Sigmoid colon (tissue), 7 donors: ENCODE data around the gene NEURL1. TPM values are rescaled to one million over a fixed set of nuclear protein-coding genes. Genes with fewer than 3 reads are reported as not detected.

Experiments used
- DNase-seq: peaks from one replicate; pipeline ENCODE4 v3.0.0-alpha.2; 2019
- H3K27ac ChIP-seq, 4 donors: fragments of 200-600 bp; sonication (generic); one replicate each; pipeline ENCODE4 v1.5.1; 2016 to 2019; ENCODE audit warnings: mild to moderate bottlenecking in 1 of 4
- H3K27me3 ChIP-seq, 3 donors: fragments of 200-600 bp; sonication (generic); one replicate each; pipeline ENCODE4 v1.5.1; 2019; ENCODE audit warnings: mild to moderate bottlenecking in 1 of 3
- H3K36me3 ChIP-seq, 4 donors: fragments of 200-600 bp; sonication (generic); one replicate each; pipeline ENCODE4 v1.5.1; 2016 to 2019
- H3K4me1 ChIP-seq, 4 donors: fragments of 200-600 bp; sonication (generic); one replicate each; pipeline ENCODE4 v1.5.1; 2017 to 2019
- H3K4me3 ChIP-seq, 4 donors: fragments of 200-600 bp; sonication (generic); one replicate each; pipeline ENCODE4 v1.5.1; 2017 to 2019; ENCODE audit warnings: mild to moderate bottlenecking in 2 of 4, moderate library complexity in 1 of 4
- H3K9me3 ChIP-seq, 4 donors: fragments of 200-600 bp in 3 of 4; sonication (generic) in 3 of 4; one replicate each; pipeline versions ENCODE4 v1.5.1 to v1.6.1; 2013 to 2019
- EP300 ChIP-seq, 4 donors: sonication (generic); formaldehyde crosslinking; IDR thresholded peaks; one replicate each; pipeline ENCODE4 v1.6.1; 2017; ENCODE audit warnings: antibody characterized with exemption in 4 of 4
- POLR2A ChIP-seq, 2 donors: fragments of 450-650 bp; IDR thresholded peaks; one replicate each; pipeline ENCODE4 v1.6.1; 2016; ENCODE audit warnings: antibody characterized with exemption in 2 of 2, mild to moderate bottlenecking in 2 of 2, moderate library complexity in 2 of 2
- POLR2AphosphoS5 ChIP-seq, 4 donors: sonication (generic); formaldehyde crosslinking; IDR thresholded peaks; one replicate each; pipeline ENCODE4 v1.6.1; 2017; ENCODE audit warnings: antibody characterized with exemption in 4 of 4
- WGBS, 2 donors: extraction: QIAGEN DNeasy Blood & Tissue Kit; methylation state at CpG; one replicate each; pipeline ENCODE4 v1.1.7; 2013; 5-methylcytosine and 5-hydroxymethylcytosine counted together
- intact Hi-C: fragments of 100-400 bp; cut with DNase I; formaldehyde crosslinking; loops from one replicate; pipeline ENCODE4 v1.15.1; 2023
- polyA plus RNA-seq, 3 donors: library from polyadenylated mRNA; stranded (reverse); fragments of 200-250 nt; gene quantifications; one replicate each; pipeline ENCODE4 v1.2.3, GENCODE V29; 2013
- total RNA-seq, 4 donors: library from RNA; depleted of rRNA; stranded (reverse); fragments of >200 nt; gene quantifications; one replicate each; pipeline ENCODE4 v1.1.0, GENCODE V29; 2016
- TF ChIP-seq, protein P1 (sequence below), 4 experiments: fragments of 450-650 bp in 3 of 4; fragments of 200-600 bp in 1 of 4; IDR thresholded peaks; one replicate each; pipeline ENCODE4 v1.5.1; 2016 to 2019; ENCODE audit warnings: antibody characterized with exemption in 4 of 4, mild to moderate bottlenecking in 3 of 4, moderate library complexity in 2 of 4
- donor health status: healthy with polysubstance abuse.
- donor health status: Bipolar disorder and iron deficiency.
- donor health status: healthy.

The NEURL1 gene
- total and polyA plus RNA-seq, 7 donors, result 0.41 to 54.1 (median 15.3) TPM; not detected in 1

- DNase-seq, result peak; percentile 84
- TF ChIP-seq POLR2AphosphoS5 (IDR thresholded peaks at IDR 0.05), result peak in 2 of 4 donors; percentile 40 to 52
- TF ChIP-seq EP300 (IDR thresholded peaks at IDR 0.05), result no peak
- WGBS, 2 donors, result 2 to 4% methylated on average over 32 of the region's 32 CpGs
- no peaks in the 10 kb centered on the region for H3K9me3 ChIP-seq
- H3K27me3 ChIP-seq, result no peaks in the 10 kb centered on the region
- intact Hi-C loops, result no loop called here
- H3K4me1 ChIP-seq, result peaks cover 0 to 52% (median 37%) of the 10 kb centered on the region in 4 donors
- peak within 1 kb of the TSS; percentile 53 to 76 (median 72) for H3K4me3 ChIP-seq
- peaks cover 0 to 25% (median 2%) of the 10 kb centered on the region in 4 donors for H3K36me3 ChIP-seq
- peak within 1 kb of the TSS; percentile 81 to 88 (median 86) for H3K27ac ChIP-seq
These were observed 41.5 kb upstream of the NEURL1 start, which contains the start of gene CALHM2 for GRCh38 chr10:103451831-103452505. CALHM2 (minus strand) TSS chr10:103452370; CDS start chr10:103449941, 2,429 bp downstream.

DNA sequence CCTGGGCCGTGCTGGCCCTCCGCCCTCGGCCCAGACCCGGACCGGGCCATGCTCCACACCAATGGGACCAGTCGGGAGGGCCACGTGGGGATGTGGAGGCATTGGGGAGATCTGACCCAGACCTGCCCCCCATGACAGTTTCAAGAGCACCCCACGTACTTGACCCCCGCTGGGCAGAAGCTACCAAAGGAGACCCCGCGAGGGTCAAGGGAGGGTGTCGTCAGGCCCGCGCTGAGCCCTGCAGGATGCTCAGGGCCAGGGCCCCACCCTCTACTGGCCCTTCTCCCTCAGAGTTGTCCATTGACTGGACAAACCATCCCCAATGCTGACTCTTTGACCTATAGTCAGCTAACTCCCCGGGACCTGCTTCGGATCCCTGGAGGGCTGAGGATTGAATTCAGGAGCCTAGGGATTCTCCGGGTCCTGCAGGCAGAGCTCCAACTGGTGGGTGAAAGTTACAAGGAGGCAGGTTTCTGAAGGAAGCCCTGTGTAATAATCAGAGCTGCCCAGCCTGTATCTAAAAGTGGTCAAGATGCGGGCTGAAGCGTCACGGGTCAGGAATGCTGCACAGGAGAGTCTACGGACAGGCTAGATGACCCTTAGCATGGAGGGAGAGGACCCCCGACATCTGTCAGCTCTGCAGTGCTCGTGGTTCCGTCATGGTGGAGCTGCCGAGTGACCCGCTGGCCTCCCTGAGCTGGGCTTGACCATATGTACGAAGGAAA, 40.8 kb upstream of the NEURL1 start:
- H3K4me3 ChIP-seq, result peak overlapping the region; percentile 53 to 76 (median 72)
- no peaks in the 10 kb centered on the region for H3K9me3 ChIP-seq
- DNase-seq, result no peak
- TF ChIP-seq POLR2AphosphoS5 (IDR thresholded peaks at IDR 0.05) (no peak), POLR2A (IDR thresholded peaks at IDR 0.05) (no peak), EP300 (IDR thresholded peaks at IDR 0.05) (no peak)
- TF ChIP-seq, protein P1, sequence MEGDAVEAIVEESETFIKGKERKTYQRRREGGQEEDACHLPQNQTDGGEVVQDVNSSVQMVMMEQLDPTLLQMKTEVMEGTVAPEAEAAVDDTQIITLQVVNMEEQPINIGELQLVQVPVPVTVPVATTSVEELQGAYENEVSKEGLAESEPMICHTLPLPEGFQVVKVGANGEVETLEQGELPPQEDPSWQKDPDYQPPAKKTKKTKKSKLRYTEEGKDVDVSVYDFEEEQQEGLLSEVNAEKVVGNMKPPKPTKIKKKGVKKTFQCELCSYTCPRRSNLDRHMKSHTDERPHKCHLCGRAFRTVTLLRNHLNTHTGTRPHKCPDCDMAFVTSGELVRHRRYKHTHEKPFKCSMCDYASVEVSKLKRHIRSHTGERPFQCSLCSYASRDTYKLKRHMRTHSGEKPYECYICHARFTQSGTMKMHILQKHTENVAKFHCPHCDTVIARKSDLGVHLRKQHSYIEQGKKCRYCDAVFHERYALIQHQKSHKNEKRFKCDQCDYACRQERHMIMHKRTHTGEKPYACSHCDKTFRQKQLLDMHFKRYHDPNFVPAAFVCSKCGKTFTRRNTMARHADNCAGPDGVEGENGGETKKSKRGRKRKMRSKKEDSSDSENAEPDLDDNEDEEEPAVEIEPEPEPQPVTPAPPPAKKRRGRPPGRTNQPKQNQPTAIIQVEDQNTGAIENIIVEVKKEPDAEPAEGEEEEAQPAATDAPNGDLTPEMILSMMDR (IDR thresholded peaks at IDR 0.05), result no peak
- peaks cover 0 to 18% (median 0%) of the 10 kb centered on the region in 4 donors for H3K36me3 ChIP-seq
- intact Hi-C loops, result no loop called here
- H3K4me1 ChIP-seq, result peaks cover 0 to 45% (median 36%) of the 10 kb centered on the region in 4 donors
- peak overlapping the region; percentile 81 to 88 (median 86) for H3K27ac ChIP-seq
- H3K27me3 ChIP-seq, result no peaks in the 10 kb centered on the region
- WGBS, 2 donors, result 32 to 36% methylated on average over 27 of the region's 27 CpGs

DNA sequence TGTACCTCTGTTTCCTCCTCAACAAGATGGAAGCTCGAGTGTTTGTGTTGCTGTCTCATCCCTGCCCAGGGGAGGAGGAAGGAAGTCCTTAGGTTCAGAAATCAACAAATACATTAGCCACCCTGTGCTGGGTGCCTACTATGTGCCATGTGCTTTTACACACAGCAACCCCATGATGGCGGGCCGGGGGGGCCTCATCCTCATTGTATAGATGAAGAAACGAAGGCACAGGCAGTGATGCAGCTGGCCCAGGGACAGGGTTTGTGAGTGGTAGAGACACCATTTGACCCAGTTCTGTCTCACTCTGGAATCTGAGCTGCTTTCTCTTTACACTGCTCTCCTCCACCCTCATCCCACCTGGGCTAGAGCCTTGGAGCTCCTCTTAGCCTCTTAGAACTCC, 39.5 kb upstream of the NEURL1 start:
- DNase-seq, result no peak
- no peak overlapping the region for H3K27ac ChIP-seq
- no peaks in the 10 kb centered on the region for H3K27me3 ChIP-seq
- WGBS, 2 donors, result 81 to 87% methylated on average over 4 of the region's 4 CpGs
- TF ChIP-seq EP300 (IDR thresholded peaks at IDR 0.05), result no peak
- TF ChIP-seq, protein P1 (IDR thresholded peaks at IDR 0.05), result no peak
- TF ChIP-seq POLR2A (IDR thresholded peaks at IDR 0.05), result no peak
- TF ChIP-seq POLR2AphosphoS5 (IDR thresholded peaks at IDR 0.05), result no peak
- intact Hi-C loops, result no loop called here
- peaks cover 0 to 8% (median 0%) of the 10 kb centered on the region in 4 donors for H3K36me3 ChIP-seq
- H3K4me3 ChIP-seq, result no peak overlapping the region
- H3K4me1 ChIP-seq, result peaks cover 0 to 33% (median 30%) of the 10 kb centered on the region in 4 donors
- no peaks in the 10 kb centered on the region for H3K9me3 ChIP-seq

- Histone ChIP-seq H3K27ac (no peak overlapping the region), H3K36me3 (no peaks in the 10 kb centered on the region), H3K4me1 (peaks cover 0 to 25% (median 18%) of the 10 kb centered on the region in 4 donors), H3K27me3 (no peaks in the 10 kb centered on the region), H3K4me3 (no peak overlapping the region), H3K9me3 (no peaks in the 10 kb centered on the region)
- no peak for TF ChIP-seq POLR2A (IDR thresholded peaks at IDR 0.05)
- TF ChIP-seq POLR2AphosphoS5 (IDR thresholded peaks at IDR 0.05), result no peak
- TF ChIP-seq, protein P1 (IDR thresholded peaks at IDR 0.05), result no peak
- TF ChIP-seq EP300 (IDR thresholded peaks at IDR 0.05), result no peak
- no peak for DNase-seq
- intact Hi-C loops, result no loop called here
- WGBS, 2 donors, result 83 to 89% methylated on average over 25 of the region's 25 CpGs
These were observed 38.3 kb upstream of the NEURL1 start for GRCh38 chr10:103455235-103455634.

DNA sequence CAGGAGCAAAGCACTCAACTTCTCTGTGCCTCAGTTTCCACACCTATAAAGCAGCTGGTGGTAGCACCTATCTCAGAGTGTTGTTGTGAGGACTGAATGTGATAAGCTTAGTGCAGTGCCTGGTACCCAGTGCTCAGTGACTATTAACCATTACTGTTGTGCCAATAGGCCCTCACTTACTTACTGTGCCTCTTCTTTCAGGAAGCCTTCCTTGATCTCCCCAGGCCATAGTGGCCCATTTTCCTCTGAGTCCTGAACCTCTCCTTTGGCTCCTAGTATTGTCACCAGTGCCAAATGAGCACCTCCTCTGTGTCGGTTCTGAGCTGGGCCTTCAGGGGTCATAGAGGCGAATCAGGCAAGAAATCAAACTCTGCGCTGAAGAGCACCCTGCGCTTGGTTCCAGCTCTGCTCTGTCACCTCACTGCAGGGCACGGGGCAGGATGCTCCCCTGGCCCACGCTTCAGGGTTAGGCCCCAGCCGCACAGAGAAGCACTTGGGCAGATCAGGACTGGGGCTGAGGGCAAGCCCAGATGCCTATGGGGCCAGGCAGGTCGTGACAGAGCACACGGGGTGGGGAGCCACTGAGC, 37.3 kb upstream of the NEURL1 start:
- 91 to 92% methylated on average over 9 of the region's 9 CpGs for WGBS, 2 donors
- Histone ChIP-seq H3K27ac (no peak overlapping the region), H3K4me1 (peaks cover 0 to 16% (median 14%) of the 10 kb centered on the region in 4 donors), H3K9me3 (no peaks in the 10 kb centered on the region), H3K4me3 (no peak overlapping the region), H3K27me3 (no peaks in the 10 kb centered on the region), H3K36me3 (no peaks in the 10 kb centered on the region)
- no peak for DNase-seq
- intact Hi-C loops, result no loop called here
- TF ChIP-seq, protein P1 (IDR thresholded peaks at IDR 0.05), result no peak
- no peak for TF ChIP-seq EP300 (IDR thresholded peaks at IDR 0.05)
- TF ChIP-seq POLR2A (IDR thresholded peaks at IDR 0.05), result no peak
- TF ChIP-seq POLR2AphosphoS5 (IDR thresholded peaks at IDR 0.05), result no peak
